RWPE1 (cell line): ENCODE results near the gene RNF223.
"Not testable (repeated sequence)": the region's sequence is repeated elsewhere in the genome, so short reads cannot be mapped to it uniquely, and the experiment has no call there.

ENCODE experiments used
- CTCF ChIA-PET: fragments of 350-600 bp; sonication (Branson Sonifier 250); formaldehyde crosslinking; extraction: SDS; loops from one replicate; lab custom pipeline; 2021; lab: Yijun Ruan, JAX
- POLR2A ChIA-PET: fragments of 400-600 bp; formaldehyde crosslinking; extraction: SDS; loops from one replicate; lab custom pipeline; 2020; ENCODE audit warnings: antibody characterized with exemption; ENCODE audit not compliant: low non-redundant PET; lab: Yijun Ruan, JAX
- DNase-seq: peaks from one replicate; pipeline ENCODE4 v3.0.0; 2012; ENCODE audit warnings: low spot score
- H3K27ac ChIP-seq: fragments of 450-650 bp; 2 replicates; pipeline ENCODE4 v1.5.1; 2017
- CTCF ChIP-seq: fragments of 450-650 bp; conservative IDR thresholded peaks from 2 replicates; pipeline ENCODE4 v1.5.1; 2017; ENCODE audit warnings: low read depth, mild to moderate bottlenecking

The RNF223 gene

GRCh38 chr1:1068517-1069055 is 5.5 kb downstream of the RNF223 start:
- no peak for TF ChIP-seq CTCF
- DNase-seq = no peak
- ChIA-PET POLR2A (no interaction called here), CTCF (interaction anchor here (0.9 to 3.0 kb wide), 2 partner anchors 67 to 84 kb away, joined by 6 to 11 read pairs; no protein-coding TSS in a partner anchor)
- peak overlapping the region; percentile 68 for H3K27ac ChIP-seq

DNA sequence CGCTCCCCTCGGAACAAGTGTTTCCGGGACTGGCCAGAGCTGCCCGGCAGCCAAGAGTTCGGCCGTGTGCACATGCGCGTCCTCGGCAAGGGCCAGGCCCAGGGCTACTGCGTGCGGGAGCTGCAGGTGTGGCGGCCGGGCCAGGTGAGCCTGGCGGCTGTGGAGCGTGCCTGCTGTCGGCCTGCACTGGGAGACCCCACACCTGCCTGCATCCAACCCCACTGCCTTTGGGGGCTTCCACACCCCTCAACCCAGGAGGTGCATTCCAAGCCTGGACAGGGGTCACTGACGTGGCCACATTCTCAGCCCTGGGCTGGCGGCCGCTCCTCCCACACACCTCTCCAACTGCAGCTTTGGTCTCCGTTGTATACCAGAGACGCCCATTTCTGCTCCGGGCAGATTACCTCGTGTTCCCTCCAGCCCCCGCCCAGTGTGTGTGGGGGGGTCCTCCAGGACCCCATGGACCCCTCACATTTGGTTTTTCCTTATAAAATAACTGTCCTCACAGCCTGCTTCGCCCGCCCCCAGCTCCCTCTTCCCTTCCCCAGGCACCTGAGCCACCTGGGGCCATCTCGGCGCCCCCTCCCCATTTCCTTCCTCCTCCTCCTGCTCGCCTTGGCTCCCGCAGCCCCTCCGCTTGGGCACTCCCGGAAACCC is 6.1 kb downstream of the RNF223 start:
- DNase-seq = no peak
- CTCF ChIA-PET = interaction anchor here (0.6 to 3.0 kb wide), 3 partner anchors 66 to 162 kb away, joined by 3 to 11 read pairs (median 6); no protein-coding TSS in a partner anchor
- POLR2A ChIA-PET = no interaction called here

GRCh38 chr1:1067284-1067859 is 6.7 kb downstream of the RNF223 start:
- CTCF ChIA-PET = interaction anchor here (0.6 to 3.0 kb wide), 2 partner anchors 66 to 161 kb away, joined by 3 to 11 read pairs; no protein-coding TSS in a partner anchor
- H3K27ac ChIP-seq = no peak overlapping the region
- TF ChIP-seq CTCF = no peak
- no peak for DNase-seq
- POLR2A ChIA-PET = no interaction called here

More for the DNA sequence above, 6.1 kb downstream of the RNF223 start:
- no peak overlapping the region for H3K27ac ChIP-seq
- no peak for TF ChIP-seq CTCF

GRCh38 chr1:1066403-1067283 is 7.5 kb downstream of the RNF223 start:
- no peak for TF ChIP-seq CTCF
- ChIA-PET POLR2A (no interaction called here), CTCF (interaction anchor here (0.6 to 0.7 kb wide), 4 partner anchors 14 to 281 kb away, joined by 3 to 5 read pairs (median 3); no protein-coding TSS in a partner anchor)
- H3K27ac ChIP-seq = peak overlapping the region; percentile 14; the same call in 1 of the 2 replicates
- DNase-seq = no peak

DNA sequence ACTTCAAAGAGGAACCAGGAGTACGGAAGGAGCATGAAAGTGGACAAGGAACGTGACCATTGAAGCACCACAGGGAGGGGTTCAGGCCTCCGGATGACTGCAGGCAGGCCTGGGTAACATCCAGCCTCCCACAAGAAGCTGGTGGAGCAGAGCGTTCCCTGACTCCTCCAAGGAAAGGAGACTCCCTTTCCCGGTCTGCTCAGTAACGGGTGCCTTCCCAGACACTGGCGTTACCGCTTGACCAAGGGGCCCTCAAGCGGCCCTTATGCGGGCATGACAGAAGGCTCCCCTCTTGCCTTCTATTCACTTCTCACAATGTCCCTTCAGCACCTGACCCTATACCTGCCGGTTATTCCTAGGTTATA is 8.2 kb downstream of the RNF223 start:
- H3K27ac ChIP-seq, POLR2A ChIA-PET, DNase-seq: not testable (repeated sequence)
- CTCF ChIA-PET = interaction anchor here (0.6 to 0.7 kb wide), 2 partner anchors 14 to 48 kb away, joined by 3 read pairs; no protein-coding TSS in a partner anchor

DNA sequence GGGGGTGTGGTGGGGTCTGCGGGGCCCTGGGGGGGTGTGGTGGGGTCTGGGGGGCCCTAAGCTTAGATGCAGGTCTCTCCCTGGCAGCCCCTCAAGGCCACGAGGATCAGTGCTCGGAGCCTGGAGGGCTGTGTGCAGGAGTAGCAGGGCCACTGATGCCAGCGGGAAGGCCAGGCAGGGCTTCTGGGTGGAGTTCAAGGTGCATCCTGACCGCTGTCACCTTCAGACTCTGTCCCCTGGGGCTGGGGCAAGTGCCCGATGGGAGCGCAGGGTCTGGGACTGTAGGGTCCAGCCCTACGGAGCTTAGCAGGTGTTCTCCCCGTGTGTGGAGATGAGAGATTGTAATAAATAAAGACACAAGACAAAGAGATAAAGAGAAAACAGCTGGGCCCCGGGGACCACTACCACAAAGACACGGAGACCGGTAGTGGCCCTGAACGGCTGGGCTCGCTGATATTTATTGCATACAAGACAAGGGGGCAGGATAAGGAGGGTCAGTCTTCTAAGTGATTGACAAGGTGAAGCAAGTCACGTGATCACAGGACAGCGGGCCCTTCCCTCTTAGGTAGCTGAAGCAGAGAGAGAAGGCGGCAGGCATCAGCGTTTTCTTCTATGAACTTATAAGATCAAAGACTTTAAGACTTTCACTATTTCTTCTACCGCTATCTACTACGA is 8.7 kb downstream of the RNF223 start:
- ChIA-PET POLR2A (no interaction called here), CTCF (interaction anchor here (1.6 kb wide), 1 partner anchor 64 kb away, joined by 12 read pairs; no protein-coding TSS in a partner anchor)
- H3K27ac ChIP-seq = no peak overlapping the region; the same call in 1 of the 2 replicates
- no peak for TF ChIP-seq CTCF
- no peak for DNase-seq
